ENCODE measurements around the gene NFIA.

The NFIA gene

DNA sequence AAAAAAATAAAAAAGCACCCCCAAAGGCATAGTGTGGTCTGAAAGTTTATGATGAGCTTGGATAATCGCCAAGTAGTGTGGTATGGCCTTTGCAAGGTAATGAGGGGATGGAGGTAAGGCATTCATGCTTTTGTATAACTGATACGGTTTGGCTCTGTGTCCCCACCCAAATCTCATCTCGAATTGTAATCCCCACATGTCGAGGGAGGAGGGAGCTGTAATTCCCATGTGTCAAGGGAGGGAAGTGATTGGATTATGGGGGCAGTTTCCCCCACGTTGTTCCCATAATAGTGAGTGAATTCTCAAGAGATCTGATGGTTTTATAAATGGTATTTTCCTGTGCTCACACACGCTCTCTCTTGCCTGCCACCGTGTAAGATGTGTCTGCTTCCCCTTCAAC is 215.5 kb downstream of the NFIA start:
- no peak for DNase-seq (ENCODE audit: low read depth in 2 of 2)

DNA sequence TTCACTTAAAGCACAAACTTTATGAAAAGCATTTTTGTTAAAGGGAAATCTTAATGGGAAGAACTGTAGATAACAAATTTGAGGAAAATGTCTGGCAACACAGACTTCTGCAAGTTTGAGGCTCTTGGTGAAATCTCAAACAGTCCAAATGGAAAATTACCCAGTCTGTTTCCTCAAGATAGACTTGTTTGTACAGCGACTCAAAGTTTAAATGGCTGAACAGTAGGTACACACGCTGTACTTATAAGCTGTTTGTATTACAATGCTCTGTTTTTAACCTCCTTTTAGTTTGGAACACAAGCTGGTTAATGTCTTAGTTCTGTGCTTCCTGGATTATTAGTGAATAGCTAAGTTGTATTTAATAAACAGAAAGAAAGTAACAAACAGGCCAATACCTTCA is 217.1 kb downstream of the NFIA start:
- DNase-seq (ENCODE audit: low read depth in 2 of 2) = no peak

DNA sequence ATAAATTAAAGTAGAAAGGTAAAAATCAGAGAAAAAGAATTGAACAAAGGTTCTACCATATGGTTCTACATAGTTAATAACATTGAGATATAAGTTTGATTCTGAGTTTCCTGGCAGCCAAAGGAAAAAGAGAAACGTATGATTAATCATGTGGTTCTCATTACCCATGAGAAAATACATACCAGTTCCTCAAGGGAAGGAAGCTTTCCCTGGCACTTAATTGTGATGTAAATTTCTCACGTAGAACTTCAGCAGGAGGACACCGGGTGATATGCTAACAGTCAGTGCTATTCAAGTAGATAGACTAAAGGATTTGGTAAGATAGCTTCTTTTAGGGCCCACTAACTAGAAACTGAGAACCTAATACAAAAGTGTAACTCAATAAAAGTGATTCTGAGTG is 218.5 kb downstream of the NFIA start:
- DNase-seq (ENCODE audit: low read depth in 2 of 2) = no peak

DNA sequence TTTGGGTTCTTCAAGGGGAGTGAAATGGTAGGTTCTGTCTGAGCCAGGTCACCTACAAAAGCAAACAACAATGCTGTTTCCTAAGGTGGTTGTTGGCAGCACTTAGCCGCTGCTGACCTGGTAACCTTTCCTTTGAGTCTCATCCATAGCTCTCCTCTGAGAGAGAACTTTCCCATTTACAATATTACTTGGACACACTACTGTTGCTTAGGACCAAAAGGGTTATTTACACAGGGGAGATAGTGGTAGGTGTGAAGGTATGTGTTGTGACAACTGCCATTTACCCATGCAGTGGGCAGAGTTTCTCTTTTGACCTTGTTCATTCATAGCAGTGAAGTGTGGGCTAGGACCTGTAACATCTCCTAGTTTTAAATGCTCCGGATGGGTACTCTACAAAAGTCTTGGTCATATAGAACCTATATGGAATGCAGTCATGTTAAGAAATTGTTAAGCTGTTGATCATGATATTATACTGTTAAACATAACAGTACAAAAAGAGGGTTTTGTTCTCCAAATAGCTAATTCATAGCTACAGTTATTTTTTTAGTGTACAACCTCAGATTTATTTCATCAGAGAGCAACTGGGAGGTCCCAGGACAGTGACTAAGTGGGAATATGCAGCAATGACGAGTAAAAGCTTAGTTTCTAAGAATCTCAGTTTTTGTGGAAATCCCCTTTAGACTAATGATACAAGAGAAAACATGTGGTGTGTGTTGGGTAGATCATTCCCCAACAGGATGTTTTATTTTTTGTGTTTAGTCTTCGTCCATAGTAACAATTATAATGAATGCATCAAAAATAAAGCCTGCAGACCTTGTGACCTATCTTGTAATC is 219.7 kb downstream of the NFIA start:
- no peak for DNase-seq (ENCODE audit: low read depth in 2 of 2)

DNA sequence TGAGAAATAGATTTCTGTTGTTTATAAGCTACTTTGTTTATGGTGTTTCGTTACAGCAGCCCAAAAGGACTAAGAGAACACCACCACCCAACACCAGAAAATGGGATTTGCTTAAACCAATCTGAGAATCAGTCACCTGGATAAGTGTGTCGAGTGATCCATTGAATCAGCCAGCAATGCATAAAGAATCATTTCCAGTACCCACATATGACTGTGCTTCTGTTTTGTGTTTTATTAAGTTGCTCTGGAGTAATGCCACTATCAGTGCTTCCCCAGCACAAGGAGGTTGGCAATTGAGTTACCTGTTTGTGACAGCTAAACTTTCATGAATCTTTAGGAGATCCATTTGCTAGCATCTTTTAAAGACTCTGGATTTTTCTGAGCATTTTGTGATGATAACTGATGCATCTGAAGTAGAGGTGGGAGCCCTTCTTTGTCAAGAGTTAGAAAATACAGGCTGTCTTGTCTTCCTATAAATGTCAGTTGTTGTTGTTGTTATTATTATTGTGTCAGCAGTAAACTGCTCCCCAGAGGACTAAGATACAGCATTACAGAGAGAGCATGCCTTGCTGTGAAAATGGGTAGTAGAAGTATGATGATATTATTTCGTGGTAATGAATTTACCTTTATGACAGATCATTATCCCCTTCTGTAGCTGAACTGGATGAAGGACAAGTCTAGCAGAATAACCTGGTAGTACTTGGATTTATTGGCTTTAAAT is 225.2 kb downstream of the NFIA start:
- DNase-seq (ENCODE audit: low read depth in 2 of 2) = no peak

DNA sequence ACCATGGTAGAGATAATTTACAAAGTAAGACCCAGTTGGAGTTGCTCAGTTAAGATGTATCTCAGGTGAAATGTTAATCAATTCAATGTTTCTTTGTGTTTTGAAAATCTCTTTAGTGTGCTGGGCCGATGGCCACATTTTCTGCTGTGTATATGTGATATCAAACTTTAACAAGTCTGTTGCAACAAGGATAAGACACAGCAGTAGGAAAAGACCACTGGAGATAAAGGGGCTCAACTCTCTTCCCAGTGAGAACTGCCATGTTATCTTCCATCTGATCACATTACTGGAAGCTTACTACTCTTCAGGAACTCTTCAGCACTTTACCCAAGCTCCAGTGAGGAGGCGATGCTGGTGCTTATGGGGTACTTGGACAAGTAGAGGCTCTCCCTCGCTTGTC is 227.7 kb downstream of the NFIA start:
- DNase-seq (ENCODE audit: low read depth in 2 of 2) = no peak

DNA sequence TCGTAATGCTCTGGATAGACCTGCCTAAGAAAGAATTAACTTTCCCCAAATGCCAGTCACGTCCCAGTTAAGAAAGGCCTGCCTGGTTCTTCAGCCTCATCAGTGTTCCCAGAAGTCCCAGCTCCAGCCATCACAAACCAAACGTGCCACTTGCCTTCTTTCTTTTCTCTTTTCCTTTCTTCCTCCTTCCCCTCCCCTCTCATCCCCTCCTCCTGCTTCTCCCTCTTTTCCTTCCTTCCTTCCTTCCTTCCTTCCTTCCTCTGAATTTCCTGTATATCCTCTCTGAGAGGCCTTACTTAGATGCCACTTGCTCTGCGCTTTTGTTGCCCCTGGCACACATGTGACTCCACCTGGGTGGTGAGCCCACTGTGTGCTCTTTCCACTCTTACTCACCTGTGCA is 228.2 kb downstream of the NFIA start:
- no peak for DNase-seq (ENCODE audit: low read depth in 2 of 2)

DNA sequence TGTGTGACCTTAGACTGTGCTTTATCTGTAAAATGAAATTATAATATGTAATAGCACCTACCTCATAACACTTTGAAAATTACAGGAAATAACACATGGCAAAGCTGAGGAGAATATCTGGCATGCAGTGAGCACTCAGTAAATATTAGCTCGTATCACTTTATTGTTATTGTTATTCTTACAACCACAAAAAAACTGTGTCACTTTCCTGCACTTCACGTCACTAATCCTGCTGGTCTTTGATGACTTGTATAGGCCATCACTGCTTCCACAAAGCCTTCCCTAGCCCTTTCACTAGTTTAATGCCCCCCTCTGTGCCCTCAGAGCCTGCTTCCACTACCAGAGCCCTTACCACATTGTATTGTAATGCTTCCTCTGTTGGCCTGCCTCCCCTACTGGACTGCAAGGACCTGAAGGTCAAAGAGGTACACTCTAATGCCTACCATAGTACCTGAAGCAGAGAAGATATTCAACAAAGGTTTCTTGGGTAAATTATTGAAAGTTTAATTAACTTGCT is 231.6 kb downstream of the NFIA start:
- DNase-seq (ENCODE audit: low read depth in 2 of 2) = no peak

DNA sequence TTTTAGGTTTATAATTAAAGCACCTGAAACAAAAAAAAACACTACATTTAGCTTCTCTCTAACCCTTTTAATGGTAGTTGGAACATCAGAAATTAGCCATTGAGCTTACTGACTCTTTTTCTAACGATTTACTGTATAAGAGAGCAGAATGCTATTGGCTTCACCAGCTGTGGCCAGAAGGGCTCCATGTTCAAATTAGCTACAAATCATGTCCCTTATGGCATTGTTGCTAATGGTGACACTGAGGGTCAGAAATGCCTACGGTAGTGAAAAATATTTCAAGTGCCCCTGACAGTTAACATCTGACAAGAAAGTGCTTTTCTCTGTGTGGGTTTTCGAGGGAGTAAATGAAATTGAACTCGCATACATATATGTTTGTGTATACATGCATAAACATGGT is 232.7 kb downstream of the NFIA start:
- DNase-seq (ENCODE audit: low read depth in 2 of 2) = no peak

DNA sequence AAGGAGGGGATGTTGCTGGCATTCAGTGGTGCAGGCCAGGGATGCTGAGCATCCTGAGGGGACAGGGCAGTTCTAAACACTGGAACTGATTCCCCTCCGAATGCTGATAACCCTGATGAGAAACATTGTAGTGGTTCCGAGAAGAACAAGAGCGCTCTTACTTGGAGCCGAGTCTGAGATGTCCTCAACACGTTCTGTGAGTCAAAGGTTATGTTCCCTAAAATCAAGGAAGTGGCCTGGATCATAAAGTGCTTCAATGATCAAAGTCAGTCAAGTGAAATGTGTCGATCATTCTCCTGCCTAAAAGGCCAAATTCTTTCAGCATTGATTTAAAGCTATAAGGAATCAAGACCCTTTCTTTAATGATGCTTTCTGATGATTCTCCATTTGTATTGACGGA is 234.1 kb downstream of the NFIA start:
- no peak for DNase-seq (ENCODE audit: low read depth in 2 of 2)

DNA sequence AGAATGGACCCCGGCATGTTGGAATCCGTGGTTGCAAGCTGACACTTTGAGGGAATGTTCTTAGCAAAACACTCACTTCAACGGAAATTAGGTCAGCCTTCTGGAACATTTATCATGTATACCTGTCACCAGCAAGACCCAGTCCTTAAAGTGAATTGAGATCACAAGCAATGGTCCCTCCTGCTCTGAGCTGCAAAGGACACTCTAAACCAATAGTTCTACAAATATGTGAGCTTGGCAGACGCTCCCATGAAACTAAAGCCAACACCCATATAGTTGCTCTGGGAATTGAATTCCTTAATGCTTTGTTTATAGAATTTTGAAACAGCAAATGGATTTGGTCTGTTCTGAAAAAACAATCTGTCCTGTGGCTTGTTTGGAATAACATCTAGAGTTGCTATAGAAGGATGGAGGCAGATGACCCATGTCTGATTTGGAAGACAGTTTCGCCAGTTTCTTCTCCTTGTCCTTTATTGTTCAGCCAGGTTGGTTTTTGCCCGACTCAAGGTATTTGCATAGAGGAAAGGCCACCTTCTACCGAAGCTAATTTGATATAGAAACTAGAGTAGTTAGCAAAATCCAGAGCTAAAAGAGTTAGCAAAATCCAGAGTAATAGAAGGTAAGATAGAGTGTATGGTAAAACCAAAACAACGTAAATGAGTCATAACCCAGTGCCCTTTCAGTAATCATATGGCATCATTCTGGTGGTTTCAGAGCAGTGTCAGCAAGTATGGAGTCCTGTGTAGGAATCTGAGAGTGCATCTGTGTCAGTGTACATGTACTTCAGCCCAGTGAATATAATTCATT is 236.2 kb downstream of the NFIA start:
- no peak for DNase-seq (ENCODE audit: low read depth in 2 of 2)

DNA sequence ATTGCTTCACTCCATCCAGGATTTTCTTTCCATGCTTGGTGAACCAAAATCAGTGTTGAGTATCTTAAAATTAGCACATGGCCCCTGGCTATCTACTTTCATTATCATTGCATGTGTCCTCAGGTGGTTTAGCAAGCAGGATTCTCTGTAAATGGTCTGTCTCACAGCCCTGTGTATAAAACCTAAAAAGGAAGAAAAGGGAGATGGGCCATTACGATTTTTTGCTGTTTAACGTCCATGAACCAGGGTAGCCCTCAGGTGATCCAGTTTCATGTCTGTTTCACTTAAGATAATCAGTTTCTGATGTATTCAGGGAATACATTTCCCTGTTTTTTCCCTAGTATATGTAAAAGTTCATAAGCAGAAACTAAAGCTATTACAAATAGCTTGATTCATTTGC is 238.2 kb downstream of the NFIA start:
- no peak for DNase-seq (ENCODE audit: low read depth in 2 of 2)

DNA sequence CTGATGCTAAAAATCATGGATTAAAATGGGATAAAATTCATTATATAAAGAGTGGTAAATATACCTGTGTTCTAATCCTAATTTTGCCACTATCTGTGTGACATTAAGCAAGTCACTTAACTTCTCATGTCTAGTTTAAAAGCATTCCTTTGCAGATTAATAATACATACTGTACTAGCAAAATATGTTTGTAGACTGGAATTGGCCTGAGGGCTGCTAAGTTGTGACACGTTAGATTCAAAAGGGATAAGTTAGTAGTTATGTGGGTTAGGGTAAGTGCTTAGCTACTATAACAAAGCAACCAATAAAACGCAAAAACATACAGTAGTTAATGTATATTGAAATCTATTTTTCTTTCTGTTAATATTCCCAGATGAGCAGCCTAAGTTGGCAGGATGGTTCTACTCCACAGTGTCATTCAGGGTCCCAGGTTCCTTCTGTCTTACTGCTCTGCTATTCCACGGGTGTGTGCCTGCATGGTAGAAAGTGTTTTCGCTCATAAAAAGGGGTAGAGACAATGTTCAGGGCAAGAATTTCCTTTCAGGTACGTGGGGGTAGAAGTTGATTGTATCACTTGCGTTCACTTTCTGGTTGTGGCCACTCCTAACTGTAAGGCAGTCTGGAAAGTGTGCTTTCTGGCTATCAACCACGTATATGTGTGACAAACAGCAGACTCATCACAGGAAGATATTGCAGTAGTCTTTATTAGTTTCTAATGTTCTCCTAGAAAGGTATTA is 239.8 kb downstream of the NFIA start:
- DNase-seq (ENCODE audit: low read depth in 2 of 2) = no peak

DNA sequence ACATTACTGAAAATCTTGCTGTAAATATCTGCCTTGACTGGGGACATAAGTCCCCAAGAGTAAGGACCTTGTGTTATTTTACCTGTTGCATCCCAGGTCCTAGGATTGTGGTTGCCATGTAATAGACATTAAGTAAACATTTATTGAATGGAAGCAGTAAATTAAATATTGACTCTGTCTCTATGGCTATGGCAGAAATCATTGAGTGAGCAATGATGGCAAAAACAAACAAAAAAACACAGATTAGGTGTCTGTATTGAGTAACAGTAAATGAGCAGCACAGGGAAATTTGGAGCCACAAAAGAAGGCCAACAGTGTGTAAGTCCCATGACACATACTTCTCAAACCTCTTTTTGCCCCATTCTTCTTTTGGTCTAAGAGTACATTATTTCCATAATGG is 240.4 kb downstream of the NFIA start:
- DNase-seq (ENCODE audit: low read depth in 2 of 2) = no peak

DNA sequence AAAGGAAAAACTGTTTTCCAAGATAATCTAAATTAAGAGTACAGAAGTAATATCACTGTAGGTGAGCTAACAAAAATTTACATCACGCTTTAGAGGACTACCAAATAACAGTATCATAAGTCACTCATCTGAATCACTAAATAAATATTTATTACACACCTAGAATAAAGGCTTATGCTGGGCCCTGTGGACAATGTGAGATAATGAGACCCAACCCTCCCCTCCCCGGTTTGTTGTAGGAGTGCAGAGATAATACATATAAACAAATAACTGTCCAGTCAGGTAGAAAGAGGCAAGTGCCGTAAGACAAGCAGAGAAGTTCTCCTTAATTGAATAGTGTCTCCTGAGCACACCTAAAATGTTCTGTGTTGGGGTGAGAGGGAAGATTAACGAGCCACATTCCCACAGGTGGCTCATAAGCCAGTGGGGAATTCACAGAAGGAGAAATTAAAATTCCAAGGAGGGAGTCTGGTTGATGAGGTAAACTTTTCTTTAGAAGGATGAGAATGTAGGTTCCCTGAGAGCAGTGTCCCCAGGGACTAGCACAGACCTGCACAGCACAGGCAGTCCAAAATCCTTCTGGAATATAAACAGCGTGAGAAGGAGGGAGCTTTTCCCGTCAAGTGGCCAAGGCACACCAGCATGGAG is 241.4 kb downstream of the NFIA start:
- DNase-seq (ENCODE audit: low read depth in 2 of 2) = no peak

DNA sequence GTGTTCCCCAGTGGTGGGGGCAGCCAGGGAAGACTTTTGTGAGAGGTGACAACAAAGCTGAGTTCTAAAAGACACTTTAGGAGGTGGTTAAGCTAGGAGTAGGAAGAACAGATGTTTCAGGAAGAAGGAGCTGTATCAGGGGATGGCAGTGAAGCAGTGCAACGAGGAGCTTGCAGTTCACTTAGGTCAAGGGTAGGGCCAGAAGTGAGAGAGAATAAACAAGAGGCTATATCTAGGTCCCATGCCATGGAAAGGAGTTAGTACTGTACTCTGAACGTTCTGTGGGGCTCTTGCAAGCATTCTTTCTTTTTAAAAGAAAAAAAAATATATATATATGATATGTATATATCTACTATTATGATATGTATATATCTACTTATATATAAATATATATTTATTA is 244.4 kb downstream of the NFIA start:
- no peak for DNase-seq (ENCODE audit: low read depth in 2 of 2)

DNA sequence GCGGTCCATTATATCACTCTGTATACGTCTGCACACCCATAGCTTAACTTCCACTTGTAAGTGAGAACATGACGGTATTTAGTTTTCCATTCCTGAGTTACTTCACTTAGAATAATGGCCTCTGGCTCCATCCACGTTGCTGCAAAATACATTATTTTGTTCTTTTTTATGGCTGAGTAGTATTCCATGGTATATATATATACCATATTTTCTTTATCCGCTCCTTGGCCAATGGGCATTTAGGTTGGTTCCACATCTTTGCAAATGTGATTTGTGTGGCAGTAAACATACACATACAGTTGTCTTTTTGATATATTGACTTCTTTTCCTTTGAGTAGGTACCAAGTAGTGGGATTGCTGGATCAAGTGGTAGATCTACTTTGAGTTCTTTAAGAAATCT is 245.1 kb downstream of the NFIA start:
- DNase-seq (ENCODE audit: low read depth in 2 of 2) = no peak

DNA sequence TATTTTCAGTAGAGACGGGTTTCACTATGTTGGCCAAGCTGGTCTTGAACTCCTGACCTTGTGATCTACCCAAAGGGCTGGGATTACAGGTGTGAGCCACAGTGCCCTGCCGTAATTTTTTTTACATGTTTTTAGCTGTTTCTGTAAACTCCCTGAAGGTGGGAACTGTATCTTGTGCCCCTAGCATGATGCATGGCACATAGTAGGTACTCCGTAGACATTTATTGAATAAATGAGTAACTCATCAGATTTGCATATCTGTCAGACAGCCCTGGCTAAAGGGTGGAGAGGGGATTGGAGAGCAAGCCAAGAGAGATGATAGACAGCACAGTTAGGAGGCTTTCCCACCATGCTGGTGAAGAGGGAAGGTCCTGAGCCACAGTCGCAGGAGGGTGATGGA is 247.2 kb downstream of the NFIA start:
- DNase-seq (ENCODE audit: low read depth in 2 of 2) = no peak

DNA sequence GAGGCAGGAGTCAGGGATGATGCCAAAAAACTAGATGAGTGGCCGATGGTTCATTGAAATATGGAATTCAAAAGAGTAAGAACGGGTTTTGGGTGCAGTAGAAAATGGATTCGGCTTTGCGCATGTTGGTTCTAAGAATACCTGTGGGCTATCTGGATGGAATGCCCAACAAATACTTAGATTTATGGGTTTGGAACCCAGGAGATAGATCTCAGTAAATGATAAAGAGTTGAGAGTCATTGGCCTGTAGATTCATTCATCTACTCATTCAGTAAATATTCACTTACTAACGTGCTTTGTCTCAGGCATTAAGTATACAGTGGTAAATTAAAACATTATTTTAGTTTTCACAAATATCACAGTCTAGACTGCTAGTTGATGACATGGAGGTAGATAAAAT is 247.7 kb downstream of the NFIA start:
- DNase-seq (ENCODE audit: low read depth in 2 of 2) = no peak

DNA sequence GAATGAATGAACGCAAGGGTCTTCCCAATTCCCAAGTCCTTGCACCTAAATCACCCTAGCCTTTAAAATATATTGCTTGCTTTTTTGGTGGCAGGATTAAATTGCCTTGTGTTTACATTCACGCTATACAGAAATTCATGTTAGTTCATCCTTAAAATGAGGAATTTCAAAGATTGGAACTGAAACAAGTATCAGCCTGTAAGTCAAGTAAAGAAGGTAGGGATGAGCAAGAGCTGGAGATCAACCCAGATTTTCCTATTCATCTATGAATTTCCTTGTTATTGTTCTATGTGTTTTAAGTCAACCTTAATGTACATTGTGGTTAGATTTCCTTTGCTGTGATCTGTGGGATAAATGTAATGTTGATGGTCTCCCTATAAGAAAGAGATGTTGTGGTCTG is 248.2 kb downstream of the NFIA start:
- no peak for DNase-seq (ENCODE audit: low read depth in 2 of 2)

DNA sequence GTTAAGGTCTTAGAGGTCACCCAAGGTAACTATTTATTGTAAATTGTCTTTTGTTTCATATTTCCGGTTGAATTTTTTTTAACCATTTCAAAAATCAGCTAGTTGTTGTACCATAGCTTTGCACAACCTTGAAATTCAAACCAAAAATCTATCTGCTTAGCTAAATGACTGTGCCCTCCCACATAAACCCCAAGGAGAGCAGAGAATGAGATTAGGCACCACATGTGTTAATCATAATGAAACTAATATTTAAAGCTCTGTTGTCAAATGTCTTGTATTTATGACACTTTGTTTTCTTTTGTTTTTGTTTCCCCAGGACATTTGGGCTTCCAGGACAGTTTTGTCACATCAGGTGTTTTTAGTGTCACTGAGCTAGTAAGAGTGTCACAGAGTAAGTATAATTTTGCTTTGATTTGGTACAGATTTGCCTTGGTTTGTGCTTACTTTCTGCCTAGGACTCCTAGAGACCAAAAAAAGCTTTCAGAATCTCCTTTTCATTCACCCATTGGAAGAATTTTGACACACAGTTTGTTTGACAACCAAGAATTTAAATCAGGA is 249.9 kb downstream of the NFIA start:
- no peak for DNase-seq (ENCODE audit: low read depth in 2 of 2)

Data from stimulated activated CD4-positive, alpha-beta T cell treated with anti-CD3 and anti-CD28 coated beads, Interleukin-1b, Interleukin-23, amount 100 ng/mL, for 4 hours (primary cell).